Suprapubic skin (tissue), 4 donors: ENCODE data around the gene PTPRN2. TPM values are rescaled to one million over a fixed set of nuclear protein-coding genes. Genes with fewer than 3 reads are reported as not detected.

Experiments
- DNase-seq, 2 donors: peaks; one replicate each; pipeline ENCODE4 v3.0.0-alpha.2; 2019; ENCODE audit warnings: low spot score in 2 of 2
- H3K27ac ChIP-seq: fragments of 200-600 bp; sonication (generic); one replicate; pipeline ENCODE4 v1.5.1; 2019
- H3K27me3 ChIP-seq: fragments of 200-600 bp; sonication (generic); one replicate; pipeline ENCODE4 v1.5.1; 2019
- H3K36me3 ChIP-seq: fragments of 200-600 bp; sonication (generic); one replicate; pipeline ENCODE4 v1.5.1; 2019
- H3K4me1 ChIP-seq: fragments of 200-600 bp; sonication (generic); one replicate; pipeline ENCODE4 v1.5.1; 2019
- H3K4me3 ChIP-seq: fragments of 200-600 bp; sonication (generic); one replicate; pipeline ENCODE4 v1.5.1; 2019; ENCODE audit warnings: mild to moderate bottlenecking
- H3K9me3 ChIP-seq: fragments of 200-600 bp; sonication (generic); one replicate; pipeline ENCODE4 v1.5.1; 2019
- CTCF ChIP-seq, 2 donors: fragments of 200-600 bp in 1 of 2; fragments of 450-650 bp in 1 of 2; sonication (generic) in 1 of 2; IDR thresholded peaks; one replicate each; pipeline ENCODE4 v1.5.1; 2016 to 2019; ENCODE audit warnings: antibody characterized with exemption in 2 of 2, mild to moderate bottlenecking in 1 of 2, moderate library complexity in 1 of 2
- EP300 ChIP-seq: sonication (generic); formaldehyde crosslinking; IDR thresholded peaks from one replicate; pipeline ENCODE4 v1.6.1; 2017; ENCODE audit warnings: antibody characterized with exemption
- POLR2A ChIP-seq, 2 donors: fragments of 450-650 bp; IDR thresholded peaks; one replicate each; pipeline ENCODE4 v1.6.1; 2017; ENCODE audit warnings: antibody characterized with exemption in 2 of 2, mild to moderate bottlenecking in 2 of 2, moderate library complexity in 2 of 2
- POLR2AphosphoS5 ChIP-seq, 3 donors: sonication (generic); formaldehyde crosslinking; IDR thresholded peaks; one replicate each; pipeline ENCODE4 v1.6.1; 2017; ENCODE audit warnings: antibody characterized with exemption in 3 of 3
- WGBS: methylation state at CpG from one replicate; pipeline ENCODE4 v1.1.5; 2018; 5-methylcytosine and 5-hydroxymethylcytosine counted together
- total RNA-seq, 4 donors: library from RNA; depleted of rRNA; stranded (reverse); fragments of >200 nt; gene quantifications; one replicate each; pipeline ENCODE4 v1.1.0, GENCODE V29; 2016

Gene PTPRN2
- total RNA-seq, 4 donors from 2014 or later: 0.23 to 1.8 (median 1.3) TPM

GRCh38 chr7:158252081-158252836 lies 335.4 kb downstream of the PTPRN2 start:
- Histone ChIP-seq H3K4me1 (no peaks in the 10 kb centered on the region), H3K27ac (no peak overlapping the region), H3K4me3 (no peak overlapping the region), H3K27me3 (no peaks in the 10 kb centered on the region), H3K36me3 (no peaks in the 10 kb centered on the region), H3K9me3 (no peaks in the 10 kb centered on the region)
- peak in 1 of 2 donors; percentile 72 for DNase-seq
- TF ChIP-seq POLR2AphosphoS5 (IDR thresholded peaks at IDR 0.05) (no peak), POLR2A (IDR thresholded peaks at IDR 0.05) (no peak), EP300 (no peak), CTCF (IDR thresholded peaks at IDR 0.05) (no peak)
- 85% methylated on average over 19 of the region's 23 CpGs for WGBS

- TF ChIP-seq POLR2AphosphoS5 (IDR thresholded peaks at IDR 0.05) (no peak), POLR2A (IDR thresholded peaks at IDR 0.05) (no peak), EP300 (no peak), CTCF (IDR thresholded peaks at IDR 0.05) (no peak)
- H3K36me3 ChIP-seq: no peaks in the 10 kb centered on the region
- no peak for DNase-seq
- H3K4me3 ChIP-seq: no peak overlapping the region
- H3K27me3 ChIP-seq: no peaks in the 10 kb centered on the region
- H3K27ac ChIP-seq: no peak overlapping the region
- 84% methylated on average over 18 of the region's 18 CpGs for WGBS
- no peaks in the 10 kb centered on the region for H3K4me1 ChIP-seq
- no peaks in the 10 kb centered on the region for H3K9me3 ChIP-seq
Measured at GRCh38 chr7:158251061-158251965, 336.3 kb downstream of the PTPRN2 start.

GRCh38 chr7:158249692-158250091 lies 337.9 kb downstream of the PTPRN2 start:
- H3K4me3 ChIP-seq: no peak overlapping the region
- no peaks in the 10 kb centered on the region for H3K9me3 ChIP-seq
- no peaks in the 10 kb centered on the region for H3K27me3 ChIP-seq
- H3K36me3 ChIP-seq: no peaks in the 10 kb centered on the region
- TF ChIP-seq POLR2AphosphoS5 (IDR thresholded peaks at IDR 0.05) (no peak), EP300 (no peak), POLR2A (IDR thresholded peaks at IDR 0.05) (no peak), CTCF (IDR thresholded peaks at IDR 0.05) (no peak)
- no peak overlapping the region for H3K27ac ChIP-seq
- WGBS: 81% methylated on average over 8 of the region's 9 CpGs
- DNase-seq: peak in 1 of 2 donors; percentile 49
- no peaks in the 10 kb centered on the region for H3K4me1 ChIP-seq

- Histone ChIP-seq H3K4me1 (no peaks in the 10 kb centered on the region), H3K36me3 (no peaks in the 10 kb centered on the region), H3K27ac (no peak overlapping the region), H3K9me3 (no peaks in the 10 kb centered on the region), H3K27me3 (no peaks in the 10 kb centered on the region), H3K4me3 (no peak overlapping the region)
- no peak for DNase-seq
- WGBS: 68% methylated on average over 6 of the region's 10 CpGs
- no peak for TF ChIP-seq EP300
- no peak for TF ChIP-seq POLR2A (IDR thresholded peaks at IDR 0.05)
- TF ChIP-seq CTCF (IDR thresholded peaks at IDR 0.05): no peak
- no peak for TF ChIP-seq POLR2AphosphoS5 (IDR thresholded peaks at IDR 0.05)
Measured at GRCh38 chr7:158248816-158249215, 338.8 kb downstream of the PTPRN2 start.
